Stomach (tissue), 4 donors: Measurements from ENCODE around the gene TMEM178A.

ENCODE experiments used
- CTCF ChIP-seq, 7 experiments: fragments of 450-650 bp in 4 of 7; fragments of 200-600 bp in 3 of 7; sonication (generic) in 3 of 7; IDR thresholded peaks; one replicate each; pipeline ENCODE4 v1.5.1; 2016 to 2019; ENCODE audit warnings: antibody characterized with exemption in 7 of 7, control low read depth in 2 of 7, mild to moderate bottlenecking in 1 of 7
- POLR2A ChIP-seq, 4 donors: fragments of 450-650 bp; IDR thresholded peaks; one replicate each; pipeline ENCODE4 v1.6.1; 2016; ENCODE audit warnings: antibody characterized with exemption in 4 of 4, control low read depth in 2 of 4, mild to moderate bottlenecking in 1 of 4, moderate library complexity in 1 of 4

- TF ChIP-seq CTCF (IDR thresholded peaks at IDR 0.05) = no peak
- no peak for TF ChIP-seq POLR2A (IDR thresholded peaks at IDR 0.05)
Observed at GRCh38 chr2:39664232-39664887, 1.4 kb upstream of the TMEM178A start.
